HCT116 (cell line): ENCODE measurements around the gene SRD5A3.

Experiments
- CEBPB ChIP-seq: IDR thresholded peaks from 2 replicates; pipeline ENCODE4 v1.6.1; 2012; ENCODE audit warnings: low read depth
- CTCF ChIP-seq, 3 experiments: fragments of 200-600 bp in 1 of 3; sonication (generic) in 1 of 3; IDR thresholded peaks in 2 of 3; conservative IDR thresholded peaks in 1 of 3; 2 replicates each; pipeline ENCODE4 v1.5.1; 2012 to 2017; ENCODE audit warnings: low read depth in 2 of 3, low read length in 2 of 3, antibody characterized with exemption in 1 of 3, borderline replicate concordance in 1 of 3, control low read depth in 1 of 3, mild to moderate bottlenecking in 1 of 3, mixed read lengths in 1 of 3, mixed run types in 1 of 3, moderate library complexity in 1 of 3; ENCODE audit not compliant: insufficient read depth in 1 of 3
- EZH2phosphoT487 ChIP-seq: fragments of 200-600 bp; IDR thresholded peaks from 2 replicates; pipeline ENCODE4 v1.6.1; 2018; ENCODE audit warnings: antibody characterized with exemption, borderline replicate concordance
- FOSL1 ChIP-seq: IDR thresholded peaks from 2 replicates; pipeline ENCODE4 v1.6.1; 2012; ENCODE audit warnings: low read depth
- MAX ChIP-seq: IDR thresholded peaks from 2 replicates; pipeline ENCODE4 v1.6.1; 2012
- POLR2A ChIP-seq: IDR thresholded peaks from 2 replicates; pipeline ENCODE4 v1.7.0; 2011; ENCODE audit warnings: borderline replicate concordance; ENCODE audit not compliant: insufficient read depth, insufficient read length; ENCODE audit errors: extremely low read depth
- TCF7L2 ChIP-seq: IDR thresholded peaks from 2 replicates; pipeline ENCODE4 v1.7.0; 2011; ENCODE audit warnings: borderline replicate concordance, inconsistent platforms; ENCODE audit not compliant: insufficient read depth, insufficient read length; ENCODE audit errors: extremely low read depth
- ZNF274 ChIP-seq: fragments of 200-500 bp; sonication (Bioruptor generic); IDR thresholded peaks from 2 replicates; pipeline ENCODE4 v1.6.1; 2014; ENCODE audit warnings: mild to moderate bottlenecking, low read depth, low read length, inconsistent platforms

- TF ChIP-seq CTCF (IDR thresholded peaks at IDR 0.05 in 2 of 3, conservative IDR thresholded peaks at IDR 0.05 in 1 of 3; ENCODE audit: borderline replicate concordance in 1 of 3, insufficient read depth in 1 of 3, low read depth in 2 of 3, low read length in 2 of 3), result no peak
- TF ChIP-seq FOSL1, result no peak
- TF ChIP-seq POLR2A, result no peak
- TF ChIP-seq ZNF274, result no peak
- no peak for TF ChIP-seq TCF7L2
- TF ChIP-seq EZH2phosphoT487, result no peak
- TF ChIP-seq CEBPB, result no peak
- no peak for TF ChIP-seq MAX
These were observed 26.2 kb downstream of the SRD5A3 start for GRCh38 chr4:55372259-55372658.
